OCI-LY3 (cell line): Measurements from ENCODE around the gene IQCE.

Source experiments
- CTCF ChIP-seq: fragments of 200-600, 300-600 bp; sonication (generic); IDR thresholded peaks from 2 replicates; pipeline ENCODE4 v1.5.1; 2014; ENCODE audit warnings: antibody characterized with exemption, low read length, low read depth
- EZH2phosphoT487 ChIP-seq: fragments of 200-600 bp; shearing (Covaris generic); IDR thresholded peaks from 2 replicates; pipeline ENCODE4 v1.6.1; 2018; ENCODE audit warnings: antibody characterized with exemption, mixed run types, low read depth

GRCh38 chr7:2530071-2530987, 28.4 kb upstream of the IQCE start:
- TF ChIP-seq CTCF (no peak), EZH2phosphoT487 (no peak)
